ENCODE measurements around the gene ENDOD1.
"Not testable (repeated sequence)": the region's sequence is repeated elsewhere in the genome, so short reads cannot be mapped to it uniquely, and the experiment has no call there.

ENDOD1 gene

GRCh38 chr11:95104856-95105255 is 15.2 kb downstream of the ENDOD1 start:
- DNase-seq, result no peak

GRCh38 chr11:95108159-95108611 is 18.5 kb downstream of the ENDOD1 start:
- no peak for DNase-seq

- DNase-seq, result no peak
Observed at GRCh38 chr11:95108671-95109551, 19.3 kb downstream of the ENDOD1 start.

GRCh38 chr11:95111471-95111870 is 21.8 kb downstream of the ENDOD1 start:
- DNase-seq, result not testable (repeated sequence)

- no peak for DNase-seq
Observed at GRCh38 chr11:95111923-95112540, 22.4 kb downstream of the ENDOD1 start.

- no peak for DNase-seq
Observed at GRCh38 chr11:95115597-95115996, 26.0 kb downstream of the ENDOD1 start.

GRCh38 chr11:95119361-95120060 is 29.9 kb downstream of the ENDOD1 start:
- DNase-seq, result no peak

- no peak for DNase-seq
Observed at GRCh38 chr11:95121698-95122097, 32.1 kb downstream of the ENDOD1 start.

- no peak for DNase-seq
Observed at GRCh38 chr11:95123556-95123955, 33.9 kb downstream of the ENDOD1 start.

GRCh38 chr11:95128602-95129001 is 39.0 kb downstream of the ENDOD1 start:
- no peak for DNase-seq

GRCh38 chr11:95132956-95133355 is 43.3 kb downstream of the ENDOD1 start:
- no peak for DNase-seq

GRCh38 chr11:95134491-95134890 is 44.8 kb downstream of the ENDOD1 start:
- DNase-seq, result no peak

- no peak for DNase-seq
Observed at GRCh38 chr11:95135155-95135554, 45.5 kb downstream of the ENDOD1 start.

- DNase-seq, result no peak
Observed at GRCh38 chr11:95135880-95136279, 46.2 kb downstream of the ENDOD1 start.

GRCh38 chr11:95136747-95137146 is 47.1 kb downstream of the ENDOD1 start:
- not testable (repeated sequence) for DNase-seq

GRCh38 chr11:95137299-95137698 is 47.7 kb downstream of the ENDOD1 start:
- DNase-seq, result no peak

GRCh38 chr11:95138448-95138847 is 48.8 kb downstream of the ENDOD1 start:
- DNase-seq, result no peak

GRCh38 chr11:95140397-95141033 is 50.9 kb downstream of the ENDOD1 start:
- DNase-seq, result no peak

GRCh38 chr11:95142431-95142830 is 52.8 kb downstream of the ENDOD1 start:
- no peak for DNase-seq

GRCh38 chr11:95143106-95143681 is 53.5 kb downstream of the ENDOD1 start:
- DNase-seq, result no peak

GRCh38 chr11:95144313-95145235 is 54.9 kb downstream of the ENDOD1 start:
- no peak for DNase-seq

Measured in activated effector memory CD4-positive, alpha-beta T cell treated with Interleukin-2 at 50 U/mL for 16 hours (primary cell).